Limb (tissue), 2 donors: ENCODE measurements around the gene FAP.

Source experiments
- DNase-seq, 2 donors: peaks; one replicate each; pipeline ENCODE4 v3.0.0-alpha.2; 2016; ENCODE audit errors: extremely low spot score in 2 of 2

Gene FAP

DNA sequence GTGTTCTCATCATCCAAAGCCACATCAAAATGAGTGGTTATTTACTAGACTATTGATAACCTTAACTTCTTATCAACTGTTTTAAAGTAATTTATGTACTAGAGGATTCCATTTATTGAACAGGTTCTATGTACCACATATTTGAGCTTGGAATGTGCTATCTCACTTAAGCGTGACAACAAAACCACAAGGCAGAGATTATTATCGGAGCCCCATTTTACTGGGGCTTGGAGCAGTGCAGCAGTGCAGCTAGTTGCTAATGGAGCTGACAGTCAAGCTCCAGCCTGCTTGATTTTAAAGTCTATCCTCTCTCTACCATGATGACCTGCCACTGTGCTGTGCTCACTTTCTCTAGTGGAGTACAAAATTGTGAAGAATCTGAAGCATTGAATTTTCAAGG is 115.8 kb downstream of the FAP start:
- DNase-seq = no peak

DNA sequence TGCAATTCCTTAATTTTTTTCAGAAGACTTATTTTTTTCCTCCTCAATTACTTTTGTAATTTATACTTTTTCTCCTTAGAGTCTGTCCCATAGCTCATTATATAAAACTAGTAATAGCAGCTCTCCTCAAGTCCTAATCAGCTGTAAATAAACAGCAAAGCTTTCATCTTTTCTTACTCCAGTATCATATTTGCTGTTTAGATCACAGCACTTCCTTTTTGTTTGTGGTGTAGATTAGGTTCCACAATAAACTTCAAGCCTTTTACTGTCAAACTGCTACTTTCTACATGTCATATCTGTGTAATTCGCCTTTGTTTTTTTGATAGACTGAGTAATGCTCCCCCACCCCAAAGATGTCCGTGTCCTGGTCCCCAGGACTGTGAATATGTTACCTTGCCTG is 116.7 kb downstream of the FAP start:
- no peak for DNase-seq

DNA sequence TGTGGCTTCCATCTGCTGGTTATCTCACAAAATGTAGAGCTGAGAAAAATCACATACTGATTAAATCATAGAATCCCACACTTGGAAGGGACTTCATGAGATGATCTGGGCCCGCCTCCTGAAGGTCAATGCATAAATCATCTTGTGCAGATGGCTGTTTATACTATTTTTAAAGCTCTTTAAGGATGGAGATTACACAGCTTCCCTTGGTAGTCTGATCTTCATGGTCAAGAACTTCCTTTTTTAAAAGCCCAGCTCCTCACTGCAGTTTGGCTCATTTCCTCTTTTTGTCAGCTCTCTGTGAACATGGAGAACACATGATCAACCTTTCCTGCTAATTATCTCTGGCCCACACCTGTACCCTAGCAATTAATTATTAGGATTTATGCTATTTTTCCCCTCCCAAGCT is 117.1 kb downstream of the FAP start:
- no peak for DNase-seq

DNA sequence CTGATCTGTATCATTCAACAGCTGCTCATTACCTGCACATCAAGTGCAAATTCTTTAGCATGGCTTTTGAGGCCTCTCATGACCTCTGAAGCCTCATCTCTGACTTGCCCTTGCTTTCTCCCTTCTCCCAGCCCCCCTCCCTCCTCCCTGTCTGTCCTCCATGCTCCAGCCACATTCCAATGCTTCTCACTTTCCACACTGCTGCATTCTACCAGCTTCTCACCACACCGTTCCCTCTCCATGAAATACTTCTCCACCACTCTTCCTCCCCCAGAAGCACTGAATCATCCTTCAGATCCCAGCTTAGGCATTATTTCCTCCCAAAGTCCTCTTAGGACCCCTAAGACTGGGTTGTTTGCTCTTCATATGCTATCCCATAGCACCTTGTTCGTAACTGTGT is 118.1 kb downstream of the FAP start:
- DNase-seq = no peak

DNA sequence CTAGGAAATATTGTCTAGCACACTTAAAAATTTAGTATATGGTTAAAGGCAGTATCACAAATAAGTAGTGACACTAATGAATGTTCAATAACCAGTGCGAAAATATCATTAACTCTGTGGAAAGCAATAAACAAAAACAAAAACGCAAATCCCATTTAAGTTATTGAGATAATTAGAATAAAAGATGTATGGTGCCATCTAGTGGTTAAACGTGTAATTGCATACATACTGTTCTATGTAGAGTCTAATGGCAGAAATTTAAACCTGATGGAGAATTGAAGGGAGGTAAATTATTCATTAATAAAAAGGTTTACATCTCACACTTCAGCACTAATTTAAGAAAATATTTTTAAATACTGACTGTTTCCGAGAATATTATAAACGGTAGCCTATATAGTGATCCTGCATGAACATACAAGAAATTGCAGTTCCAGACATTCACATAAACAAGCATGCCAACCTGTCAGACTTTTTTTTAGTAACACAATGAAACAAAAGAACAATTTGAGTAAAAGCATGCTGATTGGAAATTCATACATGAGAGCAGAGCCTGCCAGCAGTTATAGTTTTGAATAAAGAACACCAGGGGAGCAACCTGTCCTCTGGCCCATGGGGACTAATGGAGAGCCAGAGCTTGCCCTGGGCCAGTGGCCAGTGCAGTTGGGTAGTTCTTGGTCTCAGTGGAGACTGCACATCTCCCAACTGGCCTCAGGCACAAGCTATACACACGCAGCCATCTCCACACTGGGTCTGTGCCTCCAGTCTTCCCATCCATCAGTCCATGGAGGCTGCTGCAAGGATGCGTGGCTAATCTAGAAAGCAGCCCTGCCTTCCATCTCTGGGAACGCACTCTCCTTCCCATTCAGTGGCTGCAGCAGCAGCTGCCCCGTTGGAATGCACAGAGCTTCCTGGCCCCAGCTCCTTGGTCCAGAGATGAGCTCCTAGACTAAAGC is 119.2 kb downstream of the FAP start:
- DNase-seq = peak in 1 of 2 donors; percentile 70
